ENCODE results near the gene SPATA2L. TPM values are rescaled to one million over a fixed set of nuclear protein-coding genes. Genes with fewer than 3 reads are reported as not detected.

Gene SPATA2L
- polyA plus RNA-seq, 1 of the 3 experiments (the other 2 are of a cell fraction): 8.6 TPM

DNA sequence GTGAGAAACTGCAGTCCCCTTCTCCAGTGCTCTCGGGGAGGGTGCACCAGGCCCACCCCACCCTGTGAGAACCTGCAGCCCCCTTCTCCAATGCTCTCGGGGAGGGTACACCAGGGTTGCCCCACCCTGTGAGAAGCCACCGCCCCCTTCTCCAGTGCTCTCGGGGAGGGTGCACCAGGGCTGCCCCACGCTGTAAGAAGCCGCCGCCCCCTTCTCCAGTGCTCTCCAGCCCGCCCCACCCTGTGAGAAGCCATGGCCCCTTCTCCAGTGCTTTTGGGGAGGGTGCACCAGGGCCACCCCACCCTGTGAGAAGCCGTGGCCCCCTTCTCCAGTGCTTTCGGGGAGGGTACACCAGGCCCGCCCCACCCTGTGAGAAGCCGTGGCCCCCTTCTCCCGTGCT is 31.8 kb downstream of the SPATA2L start:
- Histone ChIP-seq H3K9me3 (no peaks in the 10 kb centered on the region), H3K27me3 (ENCODE audit: insufficient read depth) (no peaks in the 10 kb centered on the region), H2AFZ (ENCODE audit: low read depth) (no peak overlapping the region), H3K36me3 (replicated peaks in 1 of 2; ENCODE audit: control insufficient read depth in 1 of 2, insufficient read depth in 2 of 2, low read length in 1 of 2) (peaks cover 0 to 5% of the 10 kb centered on the region in 2 experiments), H4K20me1 (ENCODE audit: insufficient read depth) (no peaks in the 10 kb centered on the region), H3K4me1 (ENCODE audit: control insufficient read depth in 1 of 2, insufficient read depth in 2 of 2, low read depth in 1 of 2, low read length in 1 of 2) (no peaks in the 10 kb centered on the region), H3K27ac (ENCODE audit: low read depth in 2 of 2, low read length in 1 of 2) (no peak overlapping the region), H3K4me2 (no peak overlapping the region), H3K79me2 (ENCODE audit: insufficient read depth) (no peaks in the 10 kb centered on the region), H3K9me2 (no peaks in the 10 kb centered on the region), H3K4me3 (ENCODE audit: low read depth in 2 of 2, low read length in 1 of 2) (no peak overlapping the region), H3F3A (replicated peaks; ENCODE audit: insufficient read depth) (peaks cover 4% of the 10 kb centered on the region), H3K9ac (no peak overlapping the region)
- no peak for DNase-seq
- ChIA-PET CTCF (interaction anchor here (1.0 kb wide), 1 partner anchor 191 kb away, joined by 3 read pairs; no protein-coding TSS in a partner anchor), POLR2A (no interaction called here)
- TF ChIP-seq, protein P1, sequence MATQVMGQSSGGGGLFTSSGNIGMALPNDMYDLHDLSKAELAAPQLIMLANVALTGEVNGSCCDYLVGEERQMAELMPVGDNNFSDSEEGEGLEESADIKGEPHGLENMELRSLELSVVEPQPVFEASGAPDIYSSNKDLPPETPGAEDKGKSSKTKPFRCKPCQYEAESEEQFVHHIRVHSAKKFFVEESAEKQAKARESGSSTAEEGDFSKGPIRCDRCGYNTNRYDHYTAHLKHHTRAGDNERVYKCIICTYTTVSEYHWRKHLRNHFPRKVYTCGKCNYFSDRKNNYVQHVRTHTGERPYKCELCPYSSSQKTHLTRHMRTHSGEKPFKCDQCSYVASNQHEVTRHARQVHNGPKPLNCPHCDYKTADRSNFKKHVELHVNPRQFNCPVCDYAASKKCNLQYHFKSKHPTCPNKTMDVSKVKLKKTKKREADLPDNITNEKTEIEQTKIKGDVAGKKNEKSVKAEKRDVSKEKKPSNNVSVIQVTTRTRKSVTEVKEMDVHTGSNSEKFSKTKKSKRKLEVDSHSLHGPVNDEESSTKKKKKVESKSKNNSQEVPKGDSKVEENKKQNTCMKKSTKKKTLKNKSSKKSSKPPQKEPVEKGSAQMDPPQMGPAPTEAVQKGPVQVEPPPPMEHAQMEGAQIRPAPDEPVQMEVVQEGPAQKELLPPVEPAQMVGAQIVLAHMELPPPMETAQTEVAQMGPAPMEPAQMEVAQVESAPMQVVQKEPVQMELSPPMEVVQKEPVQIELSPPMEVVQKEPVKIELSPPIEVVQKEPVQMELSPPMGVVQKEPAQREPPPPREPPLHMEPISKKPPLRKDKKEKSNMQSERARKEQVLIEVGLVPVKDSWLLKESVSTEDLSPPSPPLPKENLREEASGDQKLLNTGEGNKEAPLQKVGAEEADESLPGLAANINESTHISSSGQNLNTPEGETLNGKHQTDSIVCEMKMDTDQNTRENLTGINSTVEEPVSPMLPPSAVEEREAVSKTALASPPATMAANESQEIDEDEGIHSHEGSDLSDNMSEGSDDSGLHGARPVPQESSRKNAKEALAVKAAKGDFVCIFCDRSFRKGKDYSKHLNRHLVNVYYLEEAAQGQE (IDR thresholded peaks at IDR 0.05; ENCODE audit: low read depth, low read length): no peak
- no peak for TF ChIP-seq YY1 (IDR thresholded peaks at IDR 0.05; ENCODE audit: low read depth)
- TF ChIP-seq MEF2A (IDR thresholded peaks at IDR 0.05; ENCODE audit: borderline replicate concordance, low read depth): no peak
- TF ChIP-seq TAF1 (IDR thresholded peaks at IDR 0.05; ENCODE audit: borderline replicate concordance, low read depth, low read length): no peak
- TF ChIP-seq GABPA (IDR thresholded peaks at IDR 0.05; ENCODE audit: low read depth): no peak
- TF ChIP-seq NRF1 (IDR thresholded peaks at IDR 0.05; ENCODE audit: low read depth, low read length): no peak
- TF ChIP-seq, protein P2, sequence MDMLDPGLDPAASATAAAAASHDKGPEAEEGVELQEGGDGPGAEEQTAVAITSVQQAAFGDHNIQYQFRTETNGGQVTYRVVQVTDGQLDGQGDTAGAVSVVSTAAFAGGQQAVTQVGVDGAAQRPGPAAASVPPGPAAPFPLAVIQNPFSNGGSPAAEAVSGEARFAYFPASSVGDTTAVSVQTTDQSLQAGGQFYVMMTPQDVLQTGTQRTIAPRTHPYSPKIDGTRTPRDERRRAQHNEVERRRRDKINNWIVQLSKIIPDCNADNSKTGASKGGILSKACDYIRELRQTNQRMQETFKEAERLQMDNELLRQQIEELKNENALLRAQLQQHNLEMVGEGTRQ (IDR thresholded peaks at IDR 0.05; ENCODE audit: borderline replicate concordance, low read depth, low read length): no peak
- no peak for TF ChIP-seq NFIC (IDR thresholded peaks at IDR 0.05; ENCODE audit: borderline replicate concordance)
- WGBS (ENCODE audit: low lambda C conversion rate): 68% methylated on average over 3 of the region's 13 CpGs

DNA sequence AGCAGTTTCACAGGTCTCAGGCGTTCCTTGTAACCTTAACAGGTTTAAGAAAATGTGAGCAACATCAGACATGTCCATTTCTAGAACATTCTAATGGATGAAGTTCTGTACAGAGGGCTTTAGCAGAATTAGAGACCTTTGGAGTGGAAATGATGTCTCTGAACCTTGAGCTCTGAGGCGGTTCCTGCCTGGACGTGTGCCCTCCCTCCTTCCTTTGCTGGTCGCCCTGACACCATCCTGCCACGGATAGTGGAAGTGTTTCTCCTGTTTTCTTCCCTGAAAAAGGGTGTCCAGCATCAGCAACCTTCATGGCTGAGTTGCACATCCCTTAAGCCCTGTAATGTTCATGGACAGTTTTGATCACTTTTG is 32.7 kb downstream of the SPATA2L start:
- DNase-seq: no peak
- TF ChIP-seq NFIC (IDR thresholded peaks at IDR 0.05; ENCODE audit: borderline replicate concordance) (no peak), SMC3 (IDR thresholded peaks at IDR 0.05; ENCODE audit: low read depth, low read length) (no peak), RAD21 (IDR thresholded peaks at IDR 0.05; ENCODE audit: low read length) (no peak), GABPA (IDR thresholded peaks at IDR 0.05; ENCODE audit: low read depth) (no peak), FOXJ3 (CRISPR knock-in tag; IDR thresholded peaks at IDR 0.05) (no peak), FOXM1 (IDR thresholded peaks at IDR 0.05; ENCODE audit: low read depth) (no peak), RCOR1 (IDR thresholded peaks at IDR 0.05; ENCODE audit: low read length) (no peak), EZH2phosphoT487 (IDR thresholded peaks at IDR 0.05; ENCODE audit: borderline replicate concordance, low read depth) (no peak), FOSL2 (IDR thresholded peaks at IDR 0.05; ENCODE audit: borderline replicate concordance, low read depth) (no peak), TAF1 (IDR thresholded peaks at IDR 0.05; ENCODE audit: borderline replicate concordance, low read depth, low read length) (no peak), NRF1 (IDR thresholded peaks at IDR 0.05; ENCODE audit: low read depth, low read length) (no peak), POLR2AphosphoS5 (IDR thresholded peaks at IDR 0.05; ENCODE audit: low read depth, low read length) (no peak)
- TF ChIP-seq, protein P3, sequence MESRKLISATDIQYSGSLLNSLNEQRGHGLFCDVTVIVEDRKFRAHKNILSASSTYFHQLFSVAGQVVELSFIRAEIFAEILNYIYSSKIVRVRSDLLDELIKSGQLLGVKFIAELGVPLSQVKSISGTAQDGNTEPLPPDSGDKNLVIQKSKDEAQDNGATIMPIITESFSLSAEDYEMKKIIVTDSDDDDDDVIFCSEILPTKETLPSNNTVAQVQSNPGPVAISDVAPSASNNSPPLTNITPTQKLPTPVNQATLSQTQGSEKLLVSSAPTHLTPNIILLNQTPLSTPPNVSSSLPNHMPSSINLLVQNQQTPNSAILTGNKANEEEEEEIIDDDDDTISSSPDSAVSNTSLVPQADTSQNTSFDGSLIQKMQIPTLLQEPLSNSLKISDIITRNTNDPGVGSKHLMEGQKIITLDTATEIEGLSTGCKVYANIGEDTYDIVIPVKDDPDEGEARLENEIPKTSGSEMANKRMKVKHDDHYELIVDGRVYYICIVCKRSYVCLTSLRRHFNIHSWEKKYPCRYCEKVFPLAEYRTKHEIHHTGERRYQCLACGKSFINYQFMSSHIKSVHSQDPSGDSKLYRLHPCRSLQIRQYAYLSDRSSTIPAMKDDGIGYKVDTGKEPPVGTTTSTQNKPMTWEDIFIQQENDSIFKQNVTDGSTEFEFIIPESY (IDR thresholded peaks at IDR 0.05; ENCODE audit: borderline replicate concordance, low read depth): no peak
- TF ChIP-seq, protein P4, sequence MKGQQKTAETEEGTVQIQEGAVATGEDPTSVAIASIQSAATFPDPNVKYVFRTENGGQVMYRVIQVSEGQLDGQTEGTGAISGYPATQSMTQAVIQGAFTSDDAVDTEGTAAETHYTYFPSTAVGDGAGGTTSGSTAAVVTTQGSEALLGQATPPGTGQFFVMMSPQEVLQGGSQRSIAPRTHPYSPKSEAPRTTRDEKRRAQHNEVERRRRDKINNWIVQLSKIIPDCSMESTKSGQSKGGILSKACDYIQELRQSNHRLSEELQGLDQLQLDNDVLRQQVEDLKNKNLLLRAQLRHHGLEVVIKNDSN (IDR thresholded peaks at IDR 0.05; ENCODE audit: borderline replicate concordance, low read depth): no peak
- TF ChIP-seq, protein P2 (IDR thresholded peaks at IDR 0.05; ENCODE audit: borderline replicate concordance, low read depth, low read length): no peak

More for the DNA sequence above, 32.7 kb downstream of the SPATA2L start:
- H3K36me3 ChIP-seq (replicated peaks in 1 of 2; ENCODE audit: control insufficient read depth in 1 of 2, insufficient read depth in 2 of 2, low read length in 1 of 2): peaks cover 0 to 5% of the 10 kb centered on the region in 2 experiments
- H3K27me3 ChIP-seq (ENCODE audit: insufficient read depth): no peaks in the 10 kb centered on the region
- H3K4me3 ChIP-seq (ENCODE audit: low read depth in 2 of 2, low read length in 1 of 2): no peak overlapping the region
- H3K4me1 ChIP-seq (ENCODE audit: control insufficient read depth in 1 of 2, insufficient read depth in 2 of 2, low read depth in 1 of 2, low read length in 1 of 2): no peaks in the 10 kb centered on the region
- peaks cover 4% of the 10 kb centered on the region for H3F3A ChIP-seq (replicated peaks; ENCODE audit: insufficient read depth)
- POLR2A ChIA-PET: interaction anchor here (1.4 kb wide), 1 partner anchor 18 kb away, joined by 4 read pairs; the partner anchor contains the start of gene CDK10
- no peaks in the 10 kb centered on the region for H4K20me1 ChIP-seq (ENCODE audit: insufficient read depth)
- H3K79me2 ChIP-seq (ENCODE audit: insufficient read depth): no peaks in the 10 kb centered on the region
- no peaks in the 10 kb centered on the region for H3K9me2 ChIP-seq
- H3K4me2 ChIP-seq: no peak overlapping the region
- no peak overlapping the region for H3K27ac ChIP-seq (ENCODE audit: low read depth in 2 of 2, low read length in 1 of 2)
- WGBS (ENCODE audit: low lambda C conversion rate): 87% methylated on average over 5 of the region's 5 CpGs
- H2AFZ ChIP-seq (ENCODE audit: low read depth): no peak overlapping the region
- CTCF ChIA-PET: interaction anchor here (1.6 to 2.5 kb wide), 3 partner anchors 10 to 31 kb away, joined by 4 to 8 read pairs (median 7); partner anchors contain the start of genes CHMP1A and SPATA33
- no peak overlapping the region for H3K9ac ChIP-seq
- no peaks in the 10 kb centered on the region for H3K9me3 ChIP-seq

Data from SK-N-SH (cell line).